Measurements from ENCODE around the gene ATP2A1.

GRCh38 chr16:28876019-28876659 is 2.1 kb upstream of the ATP2A1 start:
- TF ChIP-seq, protein P1, sequence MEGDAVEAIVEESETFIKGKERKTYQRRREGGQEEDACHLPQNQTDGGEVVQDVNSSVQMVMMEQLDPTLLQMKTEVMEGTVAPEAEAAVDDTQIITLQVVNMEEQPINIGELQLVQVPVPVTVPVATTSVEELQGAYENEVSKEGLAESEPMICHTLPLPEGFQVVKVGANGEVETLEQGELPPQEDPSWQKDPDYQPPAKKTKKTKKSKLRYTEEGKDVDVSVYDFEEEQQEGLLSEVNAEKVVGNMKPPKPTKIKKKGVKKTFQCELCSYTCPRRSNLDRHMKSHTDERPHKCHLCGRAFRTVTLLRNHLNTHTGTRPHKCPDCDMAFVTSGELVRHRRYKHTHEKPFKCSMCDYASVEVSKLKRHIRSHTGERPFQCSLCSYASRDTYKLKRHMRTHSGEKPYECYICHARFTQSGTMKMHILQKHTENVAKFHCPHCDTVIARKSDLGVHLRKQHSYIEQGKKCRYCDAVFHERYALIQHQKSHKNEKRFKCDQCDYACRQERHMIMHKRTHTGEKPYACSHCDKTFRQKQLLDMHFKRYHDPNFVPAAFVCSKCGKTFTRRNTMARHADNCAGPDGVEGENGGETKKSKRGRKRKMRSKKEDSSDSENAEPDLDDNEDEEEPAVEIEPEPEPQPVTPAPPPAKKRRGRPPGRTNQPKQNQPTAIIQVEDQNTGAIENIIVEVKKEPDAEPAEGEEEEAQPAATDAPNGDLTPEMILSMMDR (IDR thresholded peaks at IDR 0.05), result no peak
- no peak for TF ChIP-seq EP300 (IDR thresholded peaks at IDR 0.05)
